ENCODE data around the gene HCK.

Gene HCK

DNA sequence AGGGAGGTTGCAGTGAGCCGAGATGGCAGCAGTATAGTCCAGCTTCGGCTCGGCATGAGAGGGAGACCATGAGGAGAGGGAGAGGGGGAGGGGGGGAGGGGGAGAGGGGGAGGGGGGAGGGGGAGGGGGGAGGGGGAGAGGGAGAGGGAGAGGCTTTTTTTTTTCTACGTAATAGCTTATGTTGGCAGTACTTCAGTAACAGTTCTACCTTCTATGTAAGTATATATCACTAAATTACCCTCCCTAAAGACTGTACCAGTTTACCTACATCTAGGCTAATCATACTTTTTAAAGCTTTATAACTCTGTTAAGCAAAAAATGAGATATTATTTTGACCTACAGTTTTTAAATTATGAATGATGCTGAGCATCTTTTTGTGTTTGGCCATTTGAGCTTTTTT, 71.0 kb downstream of the HCK start:
- TF ChIP-seq, protein P1, sequence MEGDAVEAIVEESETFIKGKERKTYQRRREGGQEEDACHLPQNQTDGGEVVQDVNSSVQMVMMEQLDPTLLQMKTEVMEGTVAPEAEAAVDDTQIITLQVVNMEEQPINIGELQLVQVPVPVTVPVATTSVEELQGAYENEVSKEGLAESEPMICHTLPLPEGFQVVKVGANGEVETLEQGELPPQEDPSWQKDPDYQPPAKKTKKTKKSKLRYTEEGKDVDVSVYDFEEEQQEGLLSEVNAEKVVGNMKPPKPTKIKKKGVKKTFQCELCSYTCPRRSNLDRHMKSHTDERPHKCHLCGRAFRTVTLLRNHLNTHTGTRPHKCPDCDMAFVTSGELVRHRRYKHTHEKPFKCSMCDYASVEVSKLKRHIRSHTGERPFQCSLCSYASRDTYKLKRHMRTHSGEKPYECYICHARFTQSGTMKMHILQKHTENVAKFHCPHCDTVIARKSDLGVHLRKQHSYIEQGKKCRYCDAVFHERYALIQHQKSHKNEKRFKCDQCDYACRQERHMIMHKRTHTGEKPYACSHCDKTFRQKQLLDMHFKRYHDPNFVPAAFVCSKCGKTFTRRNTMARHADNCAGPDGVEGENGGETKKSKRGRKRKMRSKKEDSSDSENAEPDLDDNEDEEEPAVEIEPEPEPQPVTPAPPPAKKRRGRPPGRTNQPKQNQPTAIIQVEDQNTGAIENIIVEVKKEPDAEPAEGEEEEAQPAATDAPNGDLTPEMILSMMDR (conservative IDR thresholded peaks at IDR 0.05; ENCODE audit: control insufficient read depth, insufficient read depth, low read depth, low read length): no peak
- DNase-seq (ENCODE audit: low read depth): no peak
- no peak overlapping the region for H3K4me3 ChIP-seq (ENCODE audit: control insufficient read depth, low read depth, low read length)

DNA sequence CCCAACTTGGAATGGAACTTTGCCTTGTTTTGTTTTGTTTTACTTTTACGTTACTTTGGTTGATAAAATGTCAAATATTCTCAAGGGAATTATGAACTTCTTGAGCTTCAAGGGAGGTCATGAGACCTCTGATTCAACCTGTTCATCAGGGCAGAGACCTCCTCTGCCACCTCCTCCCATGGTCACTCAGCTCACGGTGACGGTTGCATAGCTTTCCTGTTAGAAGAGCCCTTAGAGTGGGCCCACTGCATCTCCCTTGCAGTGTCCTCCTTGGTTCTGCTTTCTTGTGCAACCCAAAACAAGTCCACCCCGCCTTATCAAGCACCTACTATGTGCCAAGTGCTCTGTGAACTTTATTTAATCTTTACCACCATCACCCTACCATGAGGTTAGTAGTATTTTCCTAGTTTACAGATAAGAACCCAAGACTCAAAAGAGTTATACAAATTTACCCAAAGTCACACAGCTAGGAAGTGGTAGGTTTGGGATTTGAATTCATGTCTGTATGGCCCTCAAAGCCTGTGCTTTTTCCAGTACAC, 72.9 kb downstream of the HCK start:
- DNase-seq (ENCODE audit: low read depth): no peak
- H3K4me3 ChIP-seq (ENCODE audit: control insufficient read depth, low read depth, low read length): no peak overlapping the region
- TF ChIP-seq, protein P1 (conservative IDR thresholded peaks at IDR 0.05; ENCODE audit: control insufficient read depth, insufficient read depth, low read depth, low read length): no peak

DNA sequence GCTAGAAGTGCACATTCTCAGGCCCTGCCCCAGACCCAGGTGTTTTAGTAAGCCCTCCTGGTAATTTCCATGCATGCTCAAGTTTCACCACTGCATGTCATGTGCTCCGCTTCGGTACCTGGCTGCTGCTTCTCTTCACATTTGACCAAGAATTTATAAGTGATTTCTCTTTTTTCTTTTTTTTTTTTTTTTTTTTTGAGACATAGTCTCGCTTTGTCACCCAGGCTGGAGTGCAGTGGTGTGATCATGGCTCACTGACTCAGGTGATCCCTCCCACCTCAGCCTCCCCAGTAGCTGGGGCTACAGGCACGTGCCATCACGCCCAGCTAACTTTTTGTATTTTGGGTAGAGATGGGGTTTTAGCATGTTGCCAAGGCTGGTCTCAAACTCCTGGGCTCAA, 73.5 kb downstream of the HCK start:
- no peak for DNase-seq (ENCODE audit: low read depth)
- TF ChIP-seq, protein P1 (conservative IDR thresholded peaks at IDR 0.05; ENCODE audit: control insufficient read depth, insufficient read depth, low read depth, low read length): no peak
- no peak overlapping the region for H3K4me3 ChIP-seq (ENCODE audit: control insufficient read depth, low read depth, low read length)

DNA sequence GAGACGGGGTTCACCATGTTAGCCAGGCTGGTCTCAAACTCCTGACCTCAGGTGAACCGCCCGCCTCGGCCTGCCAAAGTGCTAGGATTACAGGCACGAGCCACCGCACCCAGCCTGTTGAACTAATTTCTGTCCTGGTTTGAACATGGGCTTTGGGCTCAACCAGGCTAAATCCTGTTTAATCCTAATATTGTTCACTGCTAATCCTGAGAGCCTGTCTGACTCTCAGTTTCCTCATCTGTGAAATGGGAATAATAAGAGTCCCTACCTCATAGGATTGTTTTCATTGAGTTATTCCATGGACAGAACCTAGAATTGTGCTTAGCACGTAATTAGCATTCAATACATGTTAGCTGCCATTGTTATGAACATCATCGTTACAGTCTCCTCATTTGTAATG, 74.9 kb downstream of the HCK start:
- no peak for DNase-seq (ENCODE audit: low read depth)
- TF ChIP-seq, protein P1 (conservative IDR thresholded peaks at IDR 0.05; ENCODE audit: control insufficient read depth, insufficient read depth, low read depth, low read length): no peak
- no peak overlapping the region for H3K4me3 ChIP-seq (ENCODE audit: control insufficient read depth, low read depth, low read length)

DNA sequence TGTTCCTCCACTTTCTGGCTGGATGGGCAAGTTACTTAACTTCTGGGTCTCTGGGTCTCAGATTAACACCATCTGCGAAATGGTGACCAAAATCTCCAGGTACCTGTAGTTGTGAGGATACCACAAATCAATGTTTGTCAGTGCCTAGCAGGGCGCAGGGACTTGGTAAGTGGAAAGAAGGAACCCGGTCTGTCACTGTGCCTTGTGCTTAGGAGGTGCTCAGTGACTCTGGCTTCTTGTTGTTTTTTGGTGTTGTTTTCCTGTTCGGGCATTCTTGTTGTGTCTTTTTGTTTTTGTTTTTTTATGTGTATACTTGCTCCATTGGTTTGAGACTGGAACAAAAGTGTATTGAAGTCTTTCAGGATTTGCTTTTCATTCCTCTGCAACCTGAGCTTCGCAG, 75.3 kb downstream of the HCK start:
- H3K4me3 ChIP-seq (ENCODE audit: control insufficient read depth, low read depth, low read length): no peak overlapping the region
- TF ChIP-seq, protein P1 (conservative IDR thresholded peaks at IDR 0.05; ENCODE audit: control insufficient read depth, insufficient read depth, low read depth, low read length): no peak
- DNase-seq (ENCODE audit: low read depth): no peak

DNA sequence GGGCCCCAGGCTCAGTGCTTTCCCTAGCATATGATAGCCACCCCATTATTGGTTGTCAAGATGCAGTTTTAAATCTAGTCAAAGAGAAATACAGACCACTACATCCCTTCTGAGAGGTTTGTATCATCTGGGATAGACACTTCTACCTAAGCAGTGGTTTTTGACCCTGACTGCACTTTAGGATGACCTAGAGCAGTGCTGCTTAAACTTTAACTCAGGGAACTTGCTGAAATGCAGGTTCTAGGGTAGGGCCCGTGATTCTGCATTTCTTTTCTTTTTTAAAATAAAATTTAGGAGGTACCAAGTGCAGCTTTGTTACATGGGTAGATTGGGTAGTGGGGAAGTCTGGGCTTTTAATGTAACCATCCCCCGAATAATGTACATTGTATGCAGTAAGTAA, 76.1 kb downstream of the HCK start:
- no peak overlapping the region for H3K4me3 ChIP-seq (ENCODE audit: control insufficient read depth, low read depth, low read length)
- TF ChIP-seq, protein P1 (conservative IDR thresholded peaks at IDR 0.05; ENCODE audit: control insufficient read depth, insufficient read depth, low read depth, low read length): no peak
- DNase-seq (ENCODE audit: low read depth): no peak

DNA sequence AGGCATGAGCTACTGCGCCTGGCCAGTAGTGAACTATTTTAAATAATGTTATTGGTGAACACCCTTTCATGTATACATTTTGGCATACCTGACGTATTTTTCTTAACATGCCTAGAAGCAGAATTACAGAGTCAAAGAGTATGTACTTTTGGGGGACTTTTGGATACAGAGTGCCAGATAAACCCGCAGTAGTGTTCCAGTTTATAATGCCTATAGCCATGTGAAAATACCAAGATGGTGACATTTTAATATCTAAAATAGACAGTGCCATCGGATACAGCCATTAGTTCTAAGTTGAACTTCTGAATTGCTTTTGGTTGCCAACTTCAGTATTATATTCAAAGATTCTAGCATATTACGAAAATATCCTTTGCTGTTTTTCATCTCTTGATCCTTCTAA, 77.8 kb downstream of the HCK start:
- no peak for DNase-seq (ENCODE audit: low read depth)
- no peak overlapping the region for H3K4me3 ChIP-seq (ENCODE audit: control insufficient read depth, low read depth, low read length)
- TF ChIP-seq, protein P1 (conservative IDR thresholded peaks at IDR 0.05; ENCODE audit: control insufficient read depth, insufficient read depth, low read depth, low read length): no peak
